HG02588 (cell line): ENCODE measurements around the gene MRPL2.
A peak's percentile ranks its signal among the peaks of the same experiment; 100 is the strongest.

Experiments
- ATAC-seq: cut with Tn5 transposase; IDR thresholded peaks from one replicate; pipeline ENCODE4 v1.9.1; 2021; ENCODE audit warnings: mild to moderate bottlenecking, moderate library complexity; ENCODE audit not compliant: unreplicated experiment

The MRPL2 gene

GRCh38 chr6:43059168-43060033 lies at the start of gene MRPL2, which contains the start of gene KLC4:
MRPL2 (minus strand) TSS chr6:43059434; CDS start chr6:43059381, 53 bp downstream.
KLC4 (plus strand) TSS chr6:43059631; CDS start chr6:43061336, 1,705 bp downstream.
- ATAC-seq: peak; percentile 86

- no peak for ATAC-seq
Observed at GRCh38 chr6:43107344-43108062, 48.3 kb upstream of the MRPL2 start.

- no peak for ATAC-seq
Observed at GRCh38 chr6:43105538-43106222, 46.4 kb upstream of the MRPL2 start.

- ATAC-seq: no peak
Observed at GRCh38 chr6:43103253-43103876, 44.1 kb upstream of the MRPL2 start.

- ATAC-seq: no peak
Observed at GRCh38 chr6:43101497-43101896, 42.3 kb upstream of the MRPL2 start.

- no peak for ATAC-seq
Observed at GRCh38 chr6:43097502-43097901, 38.3 kb upstream of the MRPL2 start.

- ATAC-seq: no peak
Observed at GRCh38 chr6:43097098-43097489, 37.9 kb upstream of the MRPL2 start.

GRCh38 chr6:43096451-43097097 lies 37.3 kb upstream of the MRPL2 start:
- no peak for ATAC-seq

GRCh38 chr6:43095939-43096338 lies 36.7 kb upstream of the MRPL2 start:
- no peak for ATAC-seq

GRCh38 chr6:43093436-43094289 lies 34.4 kb upstream of the MRPL2 start:
- ATAC-seq: no peak

- no peak for ATAC-seq
Observed at GRCh38 chr6:43092635-43093034, 33.4 kb upstream of the MRPL2 start.

GRCh38 chr6:43091436-43091991 lies 32.3 kb upstream of the MRPL2 start:
- no peak for ATAC-seq

GRCh38 chr6:43091020-43091419 lies 31.8 kb upstream of the MRPL2 start:
- ATAC-seq: no peak

- ATAC-seq: no peak
Observed at GRCh38 chr6:43090559-43090956, 31.3 kb upstream of the MRPL2 start.

- no peak for ATAC-seq
Observed at GRCh38 chr6:43089874-43090558, 30.8 kb upstream of the MRPL2 start.

- ATAC-seq: no peak
Observed at GRCh38 chr6:43089467-43089866, 30.2 kb upstream of the MRPL2 start.

GRCh38 chr6:43088654-43089056 lies 29.4 kb upstream of the MRPL2 start:
- no peak for ATAC-seq

GRCh38 chr6:43086022-43086658 lies 26.9 kb upstream of the MRPL2 start:
- ATAC-seq: no peak
